NCI-H460 (cell line): ENCODE data around the gene LSAMP. TPM values are rescaled to one million over a fixed set of nuclear protein-coding genes. Genes with fewer than 3 reads are reported as not detected.

Experiments
- DNase-seq: peaks from one replicate; pipeline ENCODE4 v3.0.0-alpha.2; 2016; ENCODE audit warnings: low read depth; ENCODE audit errors: extremely low read depth
- total RNA-seq: library from RNA; depleted of rRNA; stranded (reverse); fragments of >200 nt; shearing (Covaris generic); gene quantifications from 2 replicates; pipeline ENCODE4 v1.2.3, GENCODE V29; 2014

Gene LSAMP
- total RNA-seq, 1 experiment from 2014 or later: 11.5 TPM

GRCh38 chr3:116034794-116035193 is 410.5 kb downstream of the LSAMP start:
- no peak for DNase-seq

GRCh38 chr3:116034086-116034485 is 411.2 kb downstream of the LSAMP start:
- DNase-seq: no peak

DNA sequence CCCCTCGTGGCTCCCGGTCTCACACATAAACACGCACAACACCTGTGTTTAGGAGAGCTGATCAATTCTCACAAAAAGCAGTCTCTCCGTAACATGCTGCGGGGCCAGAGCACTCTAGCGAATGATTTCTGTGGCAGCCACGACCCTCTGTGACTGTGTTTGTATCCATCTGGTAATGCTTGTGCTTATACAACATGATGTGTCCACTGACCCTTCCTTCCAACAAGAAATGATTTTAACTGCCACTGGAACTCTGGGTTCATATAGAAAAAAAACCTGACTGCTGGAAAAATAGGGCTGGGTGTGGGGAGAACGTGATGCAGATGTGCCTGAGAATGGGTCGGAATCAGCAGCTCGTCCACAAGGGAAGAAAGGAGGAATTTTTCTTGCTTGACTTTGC is 411.8 kb downstream of the LSAMP start:
- no peak for DNase-seq

DNA sequence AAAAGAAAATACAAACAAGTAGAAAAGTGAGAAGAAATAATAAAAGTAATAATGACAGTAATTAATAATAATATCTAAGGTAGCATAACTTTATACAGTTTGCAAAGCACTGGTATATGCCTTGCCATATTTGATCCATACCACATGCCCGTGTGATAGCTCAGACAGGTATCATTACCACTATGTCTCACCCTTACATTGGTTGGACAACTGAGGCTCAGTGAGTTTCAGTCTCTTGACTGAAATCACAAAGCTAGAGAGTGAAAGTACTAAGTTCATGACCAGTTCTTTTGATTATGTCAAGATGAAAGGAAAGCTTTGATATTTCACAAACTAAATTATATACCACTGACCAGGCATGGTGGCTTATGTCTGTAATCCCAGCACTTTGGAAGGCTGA is 413.1 kb downstream of the LSAMP start:
- no peak for DNase-seq

- no peak for DNase-seq
These were observed 415.0 kb downstream of the LSAMP start for GRCh38 chr3:116030131-116030850.

DNA sequence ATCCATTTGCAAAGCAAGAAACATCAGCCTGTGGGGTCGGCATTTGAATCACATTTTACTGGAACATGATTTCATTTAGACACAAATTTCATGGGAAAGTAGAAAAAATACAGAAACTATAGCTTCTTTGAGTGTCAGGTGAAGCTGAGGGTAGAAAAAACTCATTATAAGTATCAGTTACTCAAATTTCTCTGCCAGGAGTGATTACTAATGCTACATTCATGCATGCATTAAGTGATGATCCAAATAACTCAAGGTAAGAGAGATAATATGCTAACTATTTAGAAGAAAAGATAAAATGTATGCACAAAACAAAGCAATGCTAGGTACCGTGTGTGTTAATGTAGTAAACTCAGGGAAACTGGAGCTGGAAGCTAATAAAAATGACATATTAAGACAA is 416.0 kb downstream of the LSAMP start:
- no peak for DNase-seq

DNA sequence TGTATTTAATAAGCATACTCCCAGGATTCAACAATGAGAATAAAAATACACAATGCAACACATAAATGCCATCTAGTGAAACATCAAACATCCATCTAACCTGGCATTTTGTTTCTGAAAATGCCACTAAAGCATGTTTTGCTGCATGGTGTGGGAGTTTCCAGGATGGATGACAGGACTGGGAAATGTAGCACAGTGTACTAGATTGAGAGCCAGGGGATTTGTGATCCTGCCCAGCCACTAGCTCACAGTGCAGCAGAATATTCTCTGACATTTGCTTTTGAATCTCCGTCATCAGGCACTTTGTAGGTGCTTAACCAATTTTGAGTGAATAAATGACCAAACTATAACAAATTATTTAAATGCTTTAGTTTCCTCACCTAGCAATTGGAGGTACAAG is 417.1 kb downstream of the LSAMP start:
- DNase-seq: no peak

- DNase-seq: no peak
These were observed 424.3 kb downstream of the LSAMP start for GRCh38 chr3:116020989-116021388.

DNA sequence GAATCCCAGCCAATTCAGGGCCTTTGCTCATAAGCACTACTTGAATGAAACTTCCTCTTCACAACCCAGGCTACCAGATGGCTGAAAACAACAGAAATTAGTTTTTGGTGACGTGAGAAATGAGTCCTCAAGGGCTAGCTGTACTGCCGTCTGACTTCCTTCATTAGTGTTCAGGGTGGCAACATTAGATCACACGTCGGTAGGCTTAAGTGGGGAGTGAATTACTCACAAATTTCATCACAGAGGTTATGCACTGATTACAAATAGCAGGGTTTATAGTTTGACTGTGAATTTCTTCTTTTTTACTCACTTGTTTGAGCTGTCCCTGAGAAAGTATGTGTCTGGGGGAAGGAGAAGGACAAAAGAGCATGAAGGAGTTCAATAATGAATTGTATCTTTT is 424.8 kb downstream of the LSAMP start:
- no peak for DNase-seq

DNA sequence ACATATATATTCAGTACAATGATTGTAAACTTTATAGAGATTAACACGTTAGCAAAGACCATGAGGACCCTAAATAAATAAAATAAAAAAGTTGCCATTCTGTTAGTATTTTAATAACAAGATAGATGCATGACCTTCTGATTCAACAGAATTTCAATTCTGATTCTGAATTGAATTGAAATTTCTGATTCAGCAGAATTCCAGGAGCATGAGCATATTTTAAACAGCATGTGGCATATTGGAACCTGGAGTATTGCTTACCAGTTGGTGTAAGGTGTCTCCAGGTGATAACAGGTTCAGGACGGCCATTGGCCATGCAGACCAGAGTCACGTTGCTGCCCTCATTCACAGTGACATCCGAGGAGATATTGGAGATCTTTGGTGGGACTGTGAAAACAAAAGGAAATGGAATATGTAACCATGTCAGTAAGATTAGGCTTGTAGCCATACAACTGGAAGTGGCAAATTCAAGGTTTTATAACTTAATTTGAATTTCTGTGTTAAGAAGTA is 426.0 kb downstream of the LSAMP start:
- no peak for DNase-seq

DNA sequence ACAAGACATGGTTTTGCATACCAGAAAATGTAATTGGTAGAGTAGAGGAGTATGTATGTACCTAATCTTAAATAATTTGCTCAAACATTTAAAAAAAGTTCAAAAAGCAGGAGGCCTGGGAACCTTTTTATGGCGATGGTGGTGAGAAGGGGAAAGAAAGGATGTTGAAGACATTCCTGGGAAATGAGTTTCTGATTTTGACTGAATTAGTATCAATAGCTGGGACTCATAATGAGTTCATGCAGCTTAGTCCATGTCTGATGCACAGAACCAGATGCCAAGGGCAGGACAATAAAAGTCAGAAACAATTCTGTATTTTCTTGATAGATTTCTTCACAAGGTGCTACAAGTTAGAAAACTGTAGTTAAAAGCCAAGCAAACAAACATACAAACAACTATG is 426.6 kb downstream of the LSAMP start:
- DNase-seq: no peak

DNA sequence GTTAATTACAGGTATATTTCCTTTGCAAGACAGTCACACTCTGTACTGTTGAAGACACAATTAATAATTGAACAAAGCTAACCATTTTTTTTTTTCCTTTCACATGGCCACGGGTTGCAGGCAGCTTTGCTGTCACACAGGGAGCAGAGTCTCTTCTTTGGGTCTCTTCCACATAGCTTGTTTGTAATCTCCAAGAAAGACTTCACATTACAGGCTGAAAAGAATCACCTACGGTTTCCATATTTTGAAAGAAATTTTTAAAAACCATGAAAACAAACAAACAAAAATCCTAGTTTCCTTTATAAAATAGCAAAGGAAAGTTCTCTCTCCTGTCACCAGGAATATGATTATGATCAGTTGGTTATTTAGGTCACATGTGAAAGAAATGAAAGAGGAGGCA is 429.4 kb downstream of the LSAMP start:
- DNase-seq: no peak

GRCh38 chr3:116007000-116007399 is 438.3 kb downstream of the LSAMP start:
- no peak for DNase-seq

DNA sequence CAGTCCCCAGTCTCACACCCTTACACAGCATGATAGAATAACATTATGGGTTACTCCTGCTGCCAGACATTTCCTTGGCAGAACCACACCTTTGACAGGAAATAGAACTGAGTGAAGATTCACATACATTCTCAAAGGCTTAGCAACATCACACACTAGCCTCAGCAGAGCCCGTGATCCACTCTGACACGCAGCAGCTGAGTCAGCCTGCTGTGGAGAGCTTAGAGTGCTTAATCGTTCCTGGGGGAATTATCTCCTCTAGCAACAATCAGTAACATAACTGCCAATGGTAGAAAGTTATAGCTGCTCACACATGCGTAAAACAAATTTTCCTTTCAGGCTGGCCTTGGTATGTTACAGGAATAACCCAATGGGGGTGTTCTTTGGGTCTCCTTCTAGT is 439.9 kb downstream of the LSAMP start:
- DNase-seq: peak; percentile 41

- DNase-seq: no peak
These were observed 443.1 kb downstream of the LSAMP start for GRCh38 chr3:116002235-116002634.

DNA sequence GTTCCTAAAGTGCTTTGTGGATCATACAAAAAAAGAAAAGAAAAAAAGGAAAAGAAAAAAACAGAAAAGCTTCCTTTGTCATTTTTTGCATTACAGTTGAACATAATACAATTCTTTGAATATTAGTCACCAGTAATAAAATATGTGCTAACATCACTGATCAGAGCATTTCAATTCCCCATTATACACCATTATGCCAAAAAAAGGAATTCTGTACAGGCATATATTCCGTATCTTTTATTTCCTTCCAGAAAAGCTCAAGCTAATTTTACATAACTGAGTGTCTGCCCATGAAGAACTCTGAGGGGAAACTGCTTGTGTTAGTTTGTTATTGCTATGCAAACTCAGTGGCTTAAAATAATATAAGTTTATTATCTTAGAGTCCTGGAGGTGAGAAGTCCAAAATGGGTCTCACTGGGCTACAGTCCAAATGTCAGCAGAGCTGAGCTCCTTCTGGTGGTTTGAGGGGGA is 444.1 kb downstream of the LSAMP start:
- no peak for DNase-seq

GRCh38 chr3:116000311-116000710 is 445.0 kb downstream of the LSAMP start:
- DNase-seq: peak; percentile 36

GRCh38 chr3:115999613-116000012 is 445.7 kb downstream of the LSAMP start:
- DNase-seq: no peak

- no peak for DNase-seq
These were observed 446.2 kb downstream of the LSAMP start for GRCh38 chr3:115999001-115999585.

GRCh38 chr3:115996420-115997108 is 448.7 kb downstream of the LSAMP start:
- no peak for DNase-seq

GRCh38 chr3:115990669-115991068 is 454.6 kb downstream of the LSAMP start:
- DNase-seq: no peak
